IPS-18c (cell line): ENCODE data around the gene TBCEL.

Experiments used
- H3K4me3 ChIP-seq: 2 replicates; pipeline ENCODE4 v1.7.0; 2013; ENCODE audit warnings: low read depth, mild to moderate bottlenecking, low read length, moderate library complexity; ENCODE audit not compliant: insufficient read depth
- H3K9me3 ChIP-seq: one replicate; pipeline ENCODE4 v1.6.1; 2013; ENCODE audit warnings: mild to moderate bottlenecking, low read length, moderate library complexity; ENCODE audit not compliant: control insufficient read depth, insufficient read depth

Gene TBCEL

DNA sequence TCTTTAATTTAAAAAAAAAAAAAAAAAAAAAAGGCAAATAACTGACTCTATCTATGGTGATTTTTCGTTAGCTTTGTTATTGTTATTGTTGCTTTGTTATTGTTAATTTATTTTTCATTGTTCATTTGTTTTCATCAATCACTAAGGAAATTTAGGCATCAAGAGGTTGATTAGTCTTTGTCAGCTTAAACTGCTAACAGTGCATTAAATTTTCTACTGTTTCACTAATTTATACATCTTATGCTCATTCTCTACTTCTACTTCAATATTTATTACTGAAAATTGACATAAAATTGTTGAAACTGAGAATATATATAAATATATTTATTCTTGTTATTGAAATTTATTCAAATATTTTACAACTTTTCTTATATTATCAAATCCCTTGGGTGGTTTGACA, 24.0 kb downstream of the TBCEL start:
- no peaks in the 10 kb centered on the region for H3K9me3 ChIP-seq
- H3K4me3 ChIP-seq, result no peak overlapping the region

DNA sequence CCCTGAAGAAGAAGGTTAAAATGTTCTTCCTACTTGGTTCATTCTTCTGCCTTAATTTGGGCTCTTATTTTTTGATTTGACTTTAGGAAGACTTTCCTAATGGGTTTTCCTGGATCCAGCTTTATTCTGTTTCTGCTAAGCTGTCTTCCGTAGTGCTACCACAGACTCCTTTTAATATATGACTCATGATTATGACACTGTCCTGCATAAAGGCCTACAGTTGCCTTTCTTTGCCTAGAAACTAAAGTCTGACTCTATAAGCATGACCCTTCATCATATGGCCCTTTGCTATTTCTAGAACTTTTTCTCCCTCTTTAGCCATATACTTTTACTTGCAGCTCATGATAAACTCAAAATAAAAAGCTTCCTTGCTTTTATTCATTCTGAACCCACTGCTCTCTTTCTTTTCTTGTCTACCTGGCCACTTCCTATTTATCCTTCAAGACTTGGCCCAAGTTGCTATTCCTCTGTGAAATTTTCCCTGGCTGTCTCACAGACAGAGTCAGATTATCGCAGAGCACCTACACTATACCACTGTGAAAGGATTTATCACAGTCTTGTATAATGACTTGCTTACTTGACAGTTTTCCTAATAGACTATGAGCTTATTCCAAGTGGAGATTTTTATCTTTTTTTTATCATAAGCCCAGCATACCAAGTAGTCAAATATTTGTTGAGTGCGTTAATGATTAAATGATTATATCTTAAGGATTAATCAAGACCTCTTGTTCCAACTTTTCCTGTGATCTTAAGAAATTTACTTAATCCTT, 24.7 kb downstream of the TBCEL start:
- H3K9me3 ChIP-seq, result no peaks in the 10 kb centered on the region
- no peak overlapping the region for H3K4me3 ChIP-seq

DNA sequence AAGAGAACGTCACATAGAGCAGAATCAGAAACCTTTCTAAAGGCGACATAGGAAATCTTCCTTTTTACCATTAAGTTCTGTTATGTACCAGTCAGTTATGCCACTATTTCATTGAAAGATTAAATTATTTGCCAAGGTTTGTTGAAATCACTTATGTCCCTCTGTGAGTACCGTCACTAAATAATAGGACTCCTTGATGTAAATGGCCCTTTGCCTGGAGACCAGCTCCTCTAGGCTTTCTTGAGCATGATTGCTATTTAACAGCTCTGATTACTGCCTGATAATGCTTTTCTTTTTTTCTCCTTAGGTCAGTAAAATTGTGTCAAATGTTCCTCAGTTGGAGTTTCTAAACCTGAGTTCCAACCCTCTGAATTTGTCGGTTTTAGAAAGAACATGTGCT, 29.3 kb downstream of the TBCEL start:
- Histone ChIP-seq H3K4me3 (no peak overlapping the region), H3K9me3 (no peaks in the 10 kb centered on the region)

DNA sequence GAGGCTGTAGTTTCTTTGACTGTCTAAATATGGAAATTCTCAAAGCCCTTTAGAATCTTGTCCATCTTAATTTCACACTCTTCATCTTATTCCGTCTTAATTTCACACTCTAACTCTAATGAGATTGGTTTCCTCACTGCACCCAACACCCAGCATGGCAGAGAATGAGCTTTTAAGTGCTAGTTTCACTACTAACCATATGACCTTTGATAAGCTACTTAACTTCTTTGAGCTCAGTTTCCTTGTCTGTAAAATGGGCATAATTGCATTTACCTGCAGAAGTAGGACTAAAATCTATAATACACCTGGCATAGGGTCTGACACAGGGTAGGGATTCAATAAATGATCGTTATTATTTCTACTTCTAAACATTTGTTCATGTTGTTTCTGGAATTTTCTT, 30.4 kb downstream of the TBCEL start:
- H3K9me3 ChIP-seq, result no peaks in the 10 kb centered on the region
- no peak overlapping the region for H3K4me3 ChIP-seq

DNA sequence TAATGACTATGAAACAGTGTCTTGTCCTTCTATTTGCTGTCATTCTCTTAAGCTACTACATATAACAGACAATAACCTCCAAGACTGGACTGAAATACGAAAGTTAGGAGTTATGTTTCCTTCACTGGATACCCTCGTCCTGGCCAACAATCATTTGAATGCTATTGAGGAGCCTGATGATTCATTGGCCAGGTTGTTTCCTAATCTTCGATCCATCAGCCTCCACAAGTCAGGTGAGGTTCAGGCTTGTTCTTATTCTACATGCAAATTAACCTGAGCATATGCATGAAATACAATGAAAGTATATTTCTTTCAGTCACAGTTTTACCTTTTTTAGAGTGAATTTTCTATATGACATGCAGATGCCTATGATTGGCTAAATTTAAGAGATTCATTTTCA, 31.2 kb downstream of the TBCEL start:
- Histone ChIP-seq H3K4me3 (no peak overlapping the region), H3K9me3 (no peaks in the 10 kb centered on the region)

DNA sequence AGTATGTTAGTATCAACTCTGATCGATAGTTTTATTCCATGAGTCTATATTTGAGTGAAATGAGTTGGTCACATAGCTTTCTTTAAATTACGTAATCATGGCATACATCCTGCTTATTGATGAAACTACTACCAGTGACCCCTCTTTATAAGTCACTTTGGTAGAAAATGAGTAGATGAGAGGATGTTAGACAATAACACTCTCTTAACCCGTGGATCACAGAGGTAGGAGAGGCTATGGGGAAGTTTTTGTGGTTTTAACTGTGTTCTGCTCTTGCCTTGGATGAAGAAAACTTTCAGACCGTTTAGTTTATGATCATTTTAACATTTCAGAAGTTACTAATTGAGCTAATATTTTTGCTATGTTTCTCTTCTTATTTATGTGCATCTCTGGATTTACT, 34.0 kb downstream of the TBCEL start:
- no peaks in the 10 kb centered on the region for H3K9me3 ChIP-seq
- H3K4me3 ChIP-seq, result no peak overlapping the region

DNA sequence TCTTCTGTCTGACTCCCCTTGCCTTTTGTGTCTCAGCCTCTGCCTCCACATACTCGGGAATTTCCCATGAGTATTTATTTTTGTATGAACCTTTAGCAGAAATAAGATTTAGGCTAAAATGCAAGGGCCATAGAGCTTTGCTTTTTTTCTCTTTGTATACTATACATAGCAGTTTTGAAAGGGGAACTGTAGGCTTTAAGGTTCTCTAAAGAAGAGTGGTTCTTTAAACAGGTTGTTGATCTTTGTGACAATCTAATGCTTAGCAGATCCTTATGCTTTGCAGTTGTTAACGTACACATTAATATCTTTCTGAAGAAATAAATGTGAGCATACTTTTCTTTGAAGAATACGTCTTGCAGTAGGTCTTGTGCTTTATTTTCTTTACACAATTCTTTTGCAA, 35.0 kb downstream of the TBCEL start:
- Histone ChIP-seq H3K9me3 (no peaks in the 10 kb centered on the region), H3K4me3 (no peak overlapping the region)

DNA sequence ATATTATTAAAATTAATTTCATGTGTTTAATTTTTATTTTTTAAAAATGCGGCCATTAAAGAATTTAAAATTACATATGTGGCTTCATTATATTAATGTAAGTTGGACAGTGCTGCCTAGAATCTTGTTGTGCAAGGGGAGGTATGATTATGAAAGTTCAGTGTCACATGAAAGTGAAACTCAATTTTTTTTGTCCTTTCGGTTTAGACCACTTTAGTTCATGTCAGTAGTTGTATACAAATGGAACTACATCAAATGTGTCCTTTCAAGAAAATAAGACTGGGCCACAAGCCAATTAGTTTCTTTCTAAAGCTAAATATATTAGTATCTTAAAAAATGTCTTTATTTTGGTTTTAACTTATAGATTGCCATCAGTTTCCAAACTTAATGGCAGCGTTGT, 35.7 kb downstream of the TBCEL start:
- no peak overlapping the region for H3K4me3 ChIP-seq
- H3K9me3 ChIP-seq, result no peaks in the 10 kb centered on the region

DNA sequence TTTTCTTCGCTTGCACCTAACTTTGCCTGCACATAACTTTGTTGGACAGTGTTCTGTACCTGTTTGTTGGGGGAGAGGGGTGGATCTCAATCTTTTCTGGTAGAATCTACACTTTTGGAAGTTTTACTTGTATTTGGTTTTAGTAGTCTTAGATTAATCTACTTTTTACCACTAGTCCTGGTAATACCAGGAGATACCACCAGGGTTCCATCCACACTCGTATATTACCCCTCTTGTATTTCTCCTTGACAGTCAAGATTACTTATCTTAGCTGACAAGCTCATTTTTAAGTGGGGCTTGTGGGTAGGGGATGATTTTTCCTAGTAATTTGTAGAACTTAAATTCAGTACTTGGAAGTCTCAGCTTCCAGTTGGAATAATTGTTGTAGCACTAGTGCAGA, 39.8 kb downstream of the TBCEL start:
- Histone ChIP-seq H3K9me3 (no peaks in the 10 kb centered on the region), H3K4me3 (no peak overlapping the region)

DNA sequence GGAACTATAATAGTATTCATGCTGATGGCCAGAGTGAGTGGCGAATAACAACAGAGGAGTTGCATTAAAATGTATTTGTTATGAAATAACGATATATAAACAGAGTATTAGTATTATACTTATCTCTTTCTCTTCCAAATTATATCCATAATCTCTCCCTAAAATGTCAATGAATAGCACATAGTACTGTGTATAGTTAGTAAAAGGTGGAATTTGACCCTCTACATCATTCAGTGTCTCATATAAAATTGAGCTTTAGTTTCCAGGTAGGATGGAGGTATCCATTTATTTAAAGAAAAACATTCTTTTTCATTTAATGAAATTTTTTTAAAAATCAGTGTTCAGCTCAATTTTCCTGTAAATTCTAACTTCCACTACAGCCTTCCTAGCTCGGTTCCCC, 42.7 kb downstream of the TBCEL start:
- H3K4me3 ChIP-seq, result no peak overlapping the region
- no peaks in the 10 kb centered on the region for H3K9me3 ChIP-seq

DNA sequence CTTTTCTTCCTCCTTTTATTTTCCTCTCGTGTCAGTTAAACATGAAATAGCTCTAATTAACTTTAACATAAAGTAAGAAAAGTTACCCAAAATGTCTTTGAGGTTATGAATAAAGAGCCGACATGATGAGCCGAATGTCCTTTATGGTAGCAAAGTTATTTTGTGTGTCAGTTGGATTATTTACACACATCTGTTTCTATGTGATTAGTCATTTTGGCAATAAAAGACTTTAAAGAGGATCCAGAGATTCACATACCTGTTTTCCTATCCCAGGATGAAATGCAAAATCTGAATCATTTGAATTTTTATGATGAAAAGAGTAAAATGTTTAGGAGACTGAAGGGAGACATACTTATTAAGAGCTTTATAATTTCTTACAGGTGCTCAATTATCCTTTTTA, 43.1 kb downstream of the TBCEL start:
- H3K4me3 ChIP-seq, result no peak overlapping the region
- H3K9me3 ChIP-seq, result no peaks in the 10 kb centered on the region

DNA sequence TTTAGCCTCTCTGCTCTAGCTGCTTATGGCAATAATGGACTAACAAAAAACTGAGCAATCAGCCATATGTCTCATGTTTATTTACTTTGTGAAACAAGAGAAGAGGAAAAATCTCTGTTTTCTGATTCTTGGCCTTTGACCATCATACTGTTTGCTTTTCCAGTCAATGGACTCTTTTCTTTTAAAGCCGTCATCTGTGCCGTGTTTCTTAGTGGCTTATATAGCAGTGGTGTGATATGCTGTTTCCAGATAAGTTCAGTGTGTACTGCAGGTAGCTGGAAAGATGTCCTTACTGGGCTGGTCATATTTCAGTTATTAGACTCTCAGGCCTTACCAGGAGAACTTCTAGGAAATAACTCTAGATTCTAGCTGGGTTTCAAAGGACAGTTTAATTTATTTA, 43.6 kb downstream of the TBCEL start:
- H3K9me3 ChIP-seq, result no peaks in the 10 kb centered on the region
- H3K4me3 ChIP-seq, result no peak overlapping the region

DNA sequence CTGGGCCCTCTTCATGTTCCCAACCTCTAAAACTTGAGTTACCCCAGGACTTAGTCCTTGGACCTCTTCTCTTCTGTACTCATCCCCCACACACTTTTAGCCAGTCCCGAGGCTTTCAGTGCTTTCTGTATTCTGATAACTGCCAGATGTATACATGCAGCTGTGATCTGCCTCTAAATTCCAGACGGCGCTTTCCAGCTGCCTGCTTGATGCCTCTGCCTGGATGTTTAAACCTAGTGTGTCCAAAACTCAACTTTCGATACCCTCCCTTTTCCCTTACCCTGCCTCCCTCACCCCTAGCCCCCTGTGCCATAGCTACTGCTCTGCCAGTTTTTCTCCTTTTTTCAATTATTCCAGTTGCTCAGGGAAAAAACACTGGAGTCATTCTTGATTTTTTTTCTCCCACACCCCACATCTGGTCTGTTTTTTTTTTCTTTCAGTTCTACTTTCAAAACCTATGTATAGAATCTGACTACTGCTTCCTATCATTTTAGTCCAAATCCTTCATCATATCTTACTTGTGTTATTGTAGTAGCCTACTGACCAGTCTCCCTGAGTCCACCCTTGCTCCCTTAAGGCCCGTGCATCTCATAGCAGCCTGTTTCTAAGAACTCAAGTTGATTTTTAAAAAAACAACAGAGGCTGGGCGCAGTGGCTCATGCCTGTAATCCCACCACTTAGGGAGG, 44.2 kb downstream of the TBCEL start:
- Histone ChIP-seq H3K4me3 (no peak overlapping the region), H3K9me3 (no peaks in the 10 kb centered on the region)

DNA sequence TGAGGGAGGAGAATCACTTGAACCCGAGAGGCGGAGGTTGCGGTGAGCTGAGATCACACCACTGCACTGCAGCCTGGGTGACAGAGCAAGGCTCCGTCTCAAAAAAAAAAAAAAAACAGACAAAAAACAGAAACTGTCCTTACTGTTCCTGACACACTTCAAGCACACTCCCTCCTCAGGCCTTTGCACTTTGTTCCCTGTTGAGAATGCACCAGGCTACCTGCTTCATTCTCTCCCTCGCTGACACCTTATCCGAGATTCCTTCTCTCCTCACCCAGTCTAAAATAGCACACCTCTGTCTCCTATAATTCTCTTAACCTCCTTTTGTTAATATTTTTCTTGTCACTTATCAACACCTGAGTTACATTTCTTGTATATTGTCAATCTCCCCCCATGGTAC, 44.9 kb downstream of the TBCEL start:
- no peaks in the 10 kb centered on the region for H3K9me3 ChIP-seq

DNA sequence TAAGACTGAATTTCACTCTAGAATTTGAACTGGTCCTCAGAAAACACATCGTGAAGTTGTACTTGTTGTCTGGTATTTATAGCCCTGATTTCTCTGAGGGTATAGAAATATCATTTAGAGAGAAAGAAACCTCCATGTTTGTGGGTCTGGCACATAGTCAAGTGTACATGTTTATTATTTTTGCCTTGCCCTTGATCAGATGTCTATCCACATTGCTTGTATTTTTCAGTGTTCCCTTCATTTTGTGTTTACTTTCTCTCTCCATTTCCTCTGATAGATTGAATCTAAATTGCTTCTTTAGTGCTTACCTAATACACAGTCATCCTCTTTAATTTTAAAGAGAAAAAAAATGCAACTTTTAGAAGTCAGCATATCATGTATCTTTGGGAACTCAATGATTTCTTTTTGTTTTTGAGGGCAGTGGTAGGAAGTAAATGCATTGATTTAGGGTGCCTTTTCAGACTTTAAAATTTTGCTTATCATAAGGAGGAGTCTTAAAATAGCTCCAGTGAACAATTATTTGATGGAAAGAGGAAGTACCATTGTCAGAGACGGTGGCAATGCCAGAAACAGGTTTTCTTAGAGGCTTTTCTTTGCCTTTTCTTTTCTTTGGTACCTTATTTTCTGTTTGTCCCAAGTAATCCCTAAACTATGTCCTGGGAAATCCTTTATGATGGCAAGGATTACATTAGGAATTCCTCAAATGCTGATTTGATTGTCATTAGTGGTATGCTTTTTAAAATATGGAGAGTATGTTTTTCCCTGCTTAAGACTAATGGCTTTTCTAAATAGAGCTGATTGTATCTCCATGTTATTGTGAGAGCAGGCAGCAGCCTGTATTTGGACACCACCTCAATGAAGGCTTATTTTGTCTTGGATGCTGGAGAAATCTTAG, 47.3 kb downstream of the TBCEL start:
- Histone ChIP-seq H3K9me3 (no peaks in the 10 kb centered on the region), H3K4me3 (no peak overlapping the region)

More for the DNA sequence above, 44.9 kb downstream of the TBCEL start:
- no peak overlapping the region for H3K4me3 ChIP-seq

DNA sequence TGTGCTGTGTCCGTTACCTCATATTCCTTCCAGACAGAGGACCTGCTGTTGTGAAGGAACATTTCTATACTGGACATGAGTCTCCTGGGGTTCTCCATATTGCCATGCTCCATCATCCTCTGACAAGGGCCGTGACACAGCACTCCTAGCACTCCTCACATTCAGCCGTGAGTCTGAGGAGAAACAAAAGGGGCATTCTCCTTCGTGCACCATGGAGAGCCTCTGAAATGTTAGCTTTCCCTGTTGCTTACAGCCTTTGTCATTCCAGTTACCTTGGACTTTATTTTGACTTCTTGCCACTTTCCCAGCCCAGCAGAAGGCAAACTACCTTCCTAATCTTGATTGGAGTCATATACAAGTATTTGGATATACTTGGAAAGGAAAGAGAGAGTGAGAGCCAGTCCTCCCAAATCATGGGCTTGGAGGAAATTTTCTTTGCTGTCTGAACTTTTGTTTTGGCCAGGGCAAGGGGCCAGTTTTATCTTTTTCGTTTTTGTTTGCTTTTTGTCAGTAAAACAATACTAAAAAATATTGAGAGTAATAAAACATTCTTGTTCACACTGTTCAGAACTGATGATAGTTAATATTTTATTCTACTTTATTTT, 48.0 kb downstream of the TBCEL start:
- Histone ChIP-seq H3K9me3 (no peaks in the 10 kb centered on the region), H3K4me3 (no peak overlapping the region)

DNA sequence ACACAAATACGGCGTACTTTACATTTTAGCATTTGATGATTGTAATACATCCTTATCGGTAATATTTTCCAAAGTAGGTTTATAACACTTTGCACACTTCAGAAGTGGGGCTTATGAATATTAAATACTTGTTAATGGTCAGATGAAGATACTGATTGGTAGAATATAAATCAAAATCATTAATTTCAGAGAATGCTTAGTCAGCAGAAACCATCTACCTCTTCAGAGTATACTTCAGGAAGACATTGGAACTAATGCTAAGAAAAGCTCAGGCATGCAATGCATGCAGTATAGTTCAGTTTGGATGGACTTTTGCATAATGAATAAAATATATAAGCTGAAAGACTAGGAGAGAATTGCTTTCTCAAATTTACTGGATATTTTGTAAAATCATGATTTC, 57.4 kb downstream of the TBCEL start:
- Histone ChIP-seq H3K4me3 (no peak overlapping the region), H3K9me3 (no peaks in the 10 kb centered on the region)
